Endodermal cell (in vitro differentiated cells): ENCODE data around the gene SIM1. TPM values are rescaled to one million over a fixed set of nuclear protein-coding genes. Genes with fewer than 3 reads are reported as not detected.

Source experiments
- DNase-seq: peaks from one replicate; pipeline ENCODE4 v3.0.0-alpha.2; 2017
- H3K27ac ChIP-seq: 2 replicates; pipeline ENCODE4 v1.5.1; 2013; ENCODE audit warnings: mild to moderate bottlenecking, low read depth, low read length, moderate library complexity
- H3K27me3 ChIP-seq: 2 replicates; pipeline ENCODE4 v1.6.1; 2013; ENCODE audit warnings: mild to moderate bottlenecking, low read length, moderate library complexity; ENCODE audit not compliant: insufficient read depth, control insufficient read depth, poor library complexity, severe bottlenecking
- H3K36me3 ChIP-seq: 2 replicates; pipeline ENCODE4 v1.7.0; 2013; ENCODE audit warnings: mild to moderate bottlenecking, low read length, moderate library complexity; ENCODE audit not compliant: control insufficient read depth, insufficient read depth
- H3K4me1 ChIP-seq: one replicate; pipeline ENCODE4 v1.7.0; 2013; ENCODE audit warnings: low read length; ENCODE audit not compliant: control insufficient read depth, insufficient read depth
- H3K4me3 ChIP-seq: 2 replicates; pipeline ENCODE4 v1.5.1; 2013; ENCODE audit warnings: mild to moderate bottlenecking, low read length, moderate library complexity
- H3K9ac ChIP-seq: 2 replicates; pipeline ENCODE4 v1.6.1; 2013; ENCODE audit warnings: mild to moderate bottlenecking, low read length, moderate library complexity; ENCODE audit not compliant: poor library complexity, severe bottlenecking; ENCODE audit errors: extremely low read depth
- H3K9me3 ChIP-seq: 2 replicates; pipeline ENCODE4 v1.6.1; 2013; ENCODE audit warnings: mild to moderate bottlenecking, low read length, moderate library complexity; ENCODE audit not compliant: control insufficient read depth
- H3K27ac Mint-ChIP-seq: 2 replicates; pipeline ENCODE4 v1.8.0; 2020; ENCODE audit warnings: mixed read lengths
- H3K27me3 Mint-ChIP-seq: 2 replicates; pipeline ENCODE4 v1.8.0; 2021; ENCODE audit warnings: mild to moderate bottlenecking, mixed read lengths; ENCODE audit not compliant: insufficient read depth
- H3K36me3 Mint-ChIP-seq: 2 replicates; pipeline ENCODE4 v1.8.0; 2020; ENCODE audit warnings: low read depth, mixed read lengths
- H3K4me1 Mint-ChIP-seq: 2 replicates; pipeline ENCODE4 v1.8.0; 2020; ENCODE audit warnings: mixed read lengths
- H3K4me3 Mint-ChIP-seq: 2 replicates; pipeline ENCODE4 v1.8.0; 2020; ENCODE audit warnings: mild to moderate bottlenecking, moderate library complexity, mixed read lengths
- H3K9me3 Mint-ChIP-seq: 2 replicates; pipeline ENCODE4 v1.8.0; 2020; ENCODE audit warnings: mild to moderate bottlenecking, mixed read lengths
- WGBS, 2 experiments: methylation state at CpG; one replicate each; pipeline versions ENCODE4 v1.1.5 to v1.1.7; 2013; ENCODE audit warnings: missing lambda C conversion rate in 2 of 2, mixed read lengths in 1 of 2; ENCODE audit not compliant: insufficient coverage in 1 of 2, insufficient read length in 1 of 2; 5-methylcytosine and 5-hydroxymethylcytosine counted together
- total RNA-seq, 2 donors: library from RNA; stranded (reverse); fragmentation: NEBNext Ultra II Directional in 1 of 2; extraction: Animal tissue kit (Norgen Biotek cat#: 25700) in 1 of 2; gene quantifications; 2 replicates in 1 of 2; 3 replicates in 1 of 2; pipeline ENCODE4 v1.2.1, GENCODE V29; 2021
- TF ChIP-seq, protein P1 (sequence below): fragments of 200-600 bp; sonication (generic); conservative IDR thresholded peaks from 2 replicates; pipeline ENCODE4 v1.5.0; 2021; ENCODE audit warnings: antibody characterized with exemption, mild to moderate bottlenecking

Gene SIM1
- total RNA-seq, 2 donors from 2014 or later, result 0.07 to 0.31 TPM

DNA sequence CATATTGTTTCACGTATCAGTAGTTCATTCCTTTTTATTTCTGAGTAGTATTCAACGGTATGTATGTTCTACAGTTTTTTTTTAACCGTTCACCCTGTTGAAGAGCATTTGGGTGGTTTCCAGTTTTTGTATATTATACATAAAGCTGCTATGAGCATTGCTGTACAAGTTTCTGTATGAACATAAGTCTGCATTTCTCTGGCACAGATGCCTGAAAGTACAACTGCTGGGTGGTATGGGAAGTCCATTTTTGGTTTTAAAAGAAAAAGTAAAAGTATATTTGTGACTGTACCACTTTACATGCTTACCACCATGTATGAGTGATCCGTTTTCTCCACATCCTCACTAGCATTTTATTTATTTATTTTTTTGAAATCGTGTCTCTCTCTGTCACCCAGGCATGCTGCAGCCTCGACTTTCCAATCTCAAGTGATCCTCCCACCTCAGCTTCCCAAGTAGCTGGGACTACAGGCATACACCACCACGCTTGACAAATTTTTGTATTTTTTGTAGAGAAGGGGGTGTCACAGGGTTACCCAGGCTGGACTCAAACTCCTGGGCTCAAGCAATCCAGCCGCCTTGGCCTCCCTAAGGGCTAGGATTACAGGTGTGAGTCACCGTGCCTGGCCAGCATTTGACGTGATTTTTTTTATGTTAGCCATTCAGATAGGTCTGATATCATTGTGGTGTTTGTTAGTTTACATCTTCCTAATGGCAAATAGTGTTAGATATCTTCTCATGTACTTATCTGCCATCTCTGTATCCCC, 11.0 kb upstream of the SIM1 start:
- H3K27me3 ChIP-seq, result peaks cover 40% of the 10 kb centered on the region
- no peak overlapping the region for H3K9ac ChIP-seq
- H3K9me3 Mint-ChIP-seq, result no peaks in the 10 kb centered on the region
- H3K4me3 ChIP-seq, result no peak overlapping the region
- no peak for DNase-seq
- H3K36me3 ChIP-seq, result no peaks in the 10 kb centered on the region
- peaks cover 10% of the 10 kb centered on the region for H3K4me1 Mint-ChIP-seq
- WGBS, 2 experiments, result 88 to 90% methylated on average over 4 to 10 of the region's 10 CpGs
- H3K4me3 Mint-ChIP-seq, result no peak overlapping the region
- H3K9me3 ChIP-seq, result no peaks in the 10 kb centered on the region
- H3K27ac ChIP-seq, result no peak overlapping the region
- TF ChIP-seq, protein P1, sequence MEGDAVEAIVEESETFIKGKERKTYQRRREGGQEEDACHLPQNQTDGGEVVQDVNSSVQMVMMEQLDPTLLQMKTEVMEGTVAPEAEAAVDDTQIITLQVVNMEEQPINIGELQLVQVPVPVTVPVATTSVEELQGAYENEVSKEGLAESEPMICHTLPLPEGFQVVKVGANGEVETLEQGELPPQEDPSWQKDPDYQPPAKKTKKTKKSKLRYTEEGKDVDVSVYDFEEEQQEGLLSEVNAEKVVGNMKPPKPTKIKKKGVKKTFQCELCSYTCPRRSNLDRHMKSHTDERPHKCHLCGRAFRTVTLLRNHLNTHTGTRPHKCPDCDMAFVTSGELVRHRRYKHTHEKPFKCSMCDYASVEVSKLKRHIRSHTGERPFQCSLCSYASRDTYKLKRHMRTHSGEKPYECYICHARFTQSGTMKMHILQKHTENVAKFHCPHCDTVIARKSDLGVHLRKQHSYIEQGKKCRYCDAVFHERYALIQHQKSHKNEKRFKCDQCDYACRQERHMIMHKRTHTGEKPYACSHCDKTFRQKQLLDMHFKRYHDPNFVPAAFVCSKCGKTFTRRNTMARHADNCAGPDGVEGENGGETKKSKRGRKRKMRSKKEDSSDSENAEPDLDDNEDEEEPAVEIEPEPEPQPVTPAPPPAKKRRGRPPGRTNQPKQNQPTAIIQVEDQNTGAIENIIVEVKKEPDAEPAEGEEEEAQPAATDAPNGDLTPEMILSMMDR, result no peak
- H3K27me3 Mint-ChIP-seq, result peaks cover 38% of the 10 kb centered on the region
- H3K36me3 Mint-ChIP-seq, result no peaks in the 10 kb centered on the region
- H3K4me1 ChIP-seq, result peaks cover 14% of the 10 kb centered on the region
- H3K27ac Mint-ChIP-seq, result no peak overlapping the region

DNA sequence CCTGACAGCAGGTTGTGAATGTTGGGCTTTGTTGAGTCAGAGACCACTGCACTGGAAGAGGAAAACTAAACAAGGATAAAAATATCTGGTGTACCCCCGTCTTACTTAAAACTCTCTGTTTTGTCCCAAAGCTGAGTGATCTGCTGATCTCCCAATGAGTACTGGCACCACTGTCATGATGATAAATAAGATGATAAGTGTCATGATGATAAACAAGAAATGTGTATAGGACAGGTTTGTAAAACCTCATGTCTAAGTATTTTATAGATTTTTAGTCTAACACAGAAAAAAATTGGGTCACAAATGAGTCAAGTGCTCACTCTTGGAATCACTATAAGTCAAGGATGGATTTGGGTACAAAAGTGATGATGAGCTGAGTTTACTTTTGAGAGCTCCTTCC, 8.5 kb upstream of the SIM1 start:
- TF ChIP-seq, protein P1, result no peak
- Histone ChIP-seq H3K4me3 (no peak overlapping the region), H3K36me3 (no peaks in the 10 kb centered on the region), H3K27me3 (peaks cover 66% of the 10 kb centered on the region), H3K9ac (no peak overlapping the region), H3K4me1 (peaks cover 14% of the 10 kb centered on the region), H3K9me3 (no peaks in the 10 kb centered on the region), H3K27ac (no peak overlapping the region)
- DNase-seq, result no peak
- Mint-ChIP-seq H3K27me3 (peaks cover 38% of the 10 kb centered on the region), H3K4me3 (no peak overlapping the region), H3K9me3 (no peaks in the 10 kb centered on the region), H3K27ac (no peak overlapping the region), H3K4me1 (peaks cover 13% of the 10 kb centered on the region), H3K36me3 (no peaks in the 10 kb centered on the region)
- 67 to 96% methylated on average over 1 of the region's 1 CpG for WGBS, 2 experiments

DNA sequence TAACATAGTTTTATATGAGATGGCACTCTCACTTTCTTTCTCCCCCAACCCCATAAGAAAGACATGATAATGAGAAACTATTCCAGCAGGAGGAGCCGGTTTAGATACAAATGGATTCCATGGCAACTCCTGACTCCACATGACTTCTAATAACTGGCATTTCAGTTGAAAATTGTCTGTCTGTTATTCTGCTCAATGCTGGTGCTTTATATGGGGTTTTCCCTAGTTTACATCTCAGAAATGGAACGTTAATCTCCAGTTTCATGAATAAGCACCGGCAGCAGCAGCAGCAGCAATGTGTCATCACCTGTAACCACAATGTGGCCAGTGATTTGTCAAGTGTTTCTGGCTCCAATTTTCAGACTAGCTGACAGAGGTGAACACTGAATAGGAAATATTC, 8.0 kb upstream of the SIM1 start:
- TF ChIP-seq, protein P1, result peak; percentile 31
- H3K4me3 Mint-ChIP-seq, result no peak overlapping the region
- H3K27ac ChIP-seq, result no peak overlapping the region
- peaks cover 14% of the 10 kb centered on the region for H3K4me1 ChIP-seq
- H3K4me1 Mint-ChIP-seq, result peaks cover 17% of the 10 kb centered on the region
- DNase-seq, result no peak
- H3K36me3 ChIP-seq, result no peaks in the 10 kb centered on the region
- no peaks in the 10 kb centered on the region for H3K9me3 Mint-ChIP-seq
- H3K9me3 ChIP-seq, result no peaks in the 10 kb centered on the region
- H3K4me3 ChIP-seq, result no peak overlapping the region
- H3K27me3 Mint-ChIP-seq, result peaks cover 38% of the 10 kb centered on the region
- no peak overlapping the region for H3K27ac Mint-ChIP-seq
- no peaks in the 10 kb centered on the region for H3K36me3 Mint-ChIP-seq
- no peak overlapping the region for H3K9ac ChIP-seq
- WGBS, 2 experiments, result 49 to 52% methylated on average over 3 of the region's 3 CpGs
- H3K27me3 ChIP-seq, result peaks cover 71% of the 10 kb centered on the region
